ENCODE data around the gene FAM107A. TPM values are rescaled to one million over a fixed set of nuclear protein-coding genes. Genes with fewer than 3 reads are reported as not detected.
A peak's percentile ranks its signal among the peaks of the same experiment; 100 is the strongest.

The FAM107A gene
- total and polyA plus RNA-seq, 2 of the 13 experiments (the other 11 are each of a cell fraction or from before 2014, with no cell fraction given), result not detected

- no peak for TF ChIP-seq ZNF788 (CRISPR knock-in tag; IDR thresholded peaks at IDR 0.05; ENCODE audit: borderline replicate concordance)
- no peak for TF ChIP-seq CBX2 (IDR thresholded peaks at IDR 0.05; ENCODE audit: low read depth, low read length)
- TF ChIP-seq CBX2 (CRISPR knock-in tag; IDR thresholded peaks at IDR 0.05; ENCODE audit: low read depth), result no peak
- no peak for TF ChIP-seq GTF3A (CRISPR knock-in tag; conservative IDR thresholded peaks at IDR 0.05)
- TF ChIP-seq ARNTL (CRISPR knock-in tag; IDR thresholded peaks at IDR 0.05), result no peak
- no peak for TF ChIP-seq ZNF564 (CRISPR knock-in tag; IDR thresholded peaks at IDR 0.05)
- TF ChIP-seq SP2 (CRISPR knock-in tag; IDR thresholded peaks at IDR 0.05), result no peak
- peak; percentile 74; the same call in 1 of the 2 replicates for TF ChIP-seq ZNF274 (CRISPR knock-in tag; IDR thresholded peaks at IDR 0.05)
- peak; percentile 91 for TF ChIP-seq ZNF781 (CRISPR knock-in tag; IDR thresholded peaks at IDR 0.05; ENCODE audit: borderline replicate concordance, not compliant biosample characterization)
- TF ChIP-seq CBX1 (IDR thresholded peaks at IDR 0.05; ENCODE audit: low read depth), result no peak
- no peak for TF ChIP-seq HMG20B (CRISPR knock-in tag; conservative IDR thresholded peaks at IDR 0.05)
- TF ChIP-seq TAF1 (CRISPR knock-in tag; IDR thresholded peaks at IDR 0.05), result peak; percentile 49; the same call in 1 of the 2 replicates
- no peak; the same call in 1 of the 2 replicates for TF ChIP-seq ZNF543 (CRISPR knock-in tag; IDR thresholded peaks at IDR 0.05)
- peak; percentile 64; the same call in 1 of the 2 replicates for TF ChIP-seq BORCS8-MEF2B (CRISPR knock-in tag; IDR thresholded peaks at IDR 0.05)
- no peak for TF ChIP-seq ZMYM2 (CRISPR knock-in tag; IDR thresholded peaks at IDR 0.05)
- TF ChIP-seq PAWR (CRISPR knock-in tag; IDR thresholded peaks at IDR 0.05; ENCODE audit: borderline replicate concordance), result no peak
- TF ChIP-seq ZNF407 (CRISPR knock-in tag; IDR thresholded peaks at IDR 0.05; ENCODE audit: not compliant biosample characterization), result no peak
- no peak for TF ChIP-seq SUZ12 (IDR thresholded peaks at IDR 0.05; ENCODE audit: low read depth, low read length)
- TF ChIP-seq BCL3 (CRISPR knock-in tag; IDR thresholded peaks at IDR 0.05), result peak; percentile 31; the same call in 1 of the 2 replicates
- TF ChIP-seq FIP1L1 (IDR thresholded peaks at IDR 0.05; ENCODE audit: borderline replicate concordance, insufficient read depth, low read depth, low read length), result no peak
- no peak for TF ChIP-seq ZNF496 (CRISPR knock-in tag; IDR thresholded peaks at IDR 0.05; ENCODE audit: insufficient replicate concordance)
Observed at GRCh38 chr3:58536501-58537411, 40.4 kb downstream of the FAM107A start, which contains the start of gene ACOX2 (continued).

Data from HepG2 (cell line).